ENCODE results near the gene PTPRD. TPM values are rescaled to one million over a fixed set of nuclear protein-coding genes. Genes with fewer than 3 reads are reported as not detected.

PTPRD gene
- polyA plus RNA-seq, 1 experiment, result 0.39 TPM

- DNase-seq (ENCODE audit: low read depth), result no peak
- ChIA-PET POLR2A (no interaction called here), CTCF (interaction anchor here (0.5 kb wide), 1 partner anchor 86 kb away, joined by 3 read pairs; no protein-coding TSS in a partner anchor)
- TF ChIP-seq CTCF (IDR thresholded peaks at IDR 0.05; ENCODE audit: insufficient read depth, low read depth, low read length), result no peak
- no peaks in the 10 kb centered on the region for H3K36me3 ChIP-seq (ENCODE audit: control insufficient read depth, insufficient read depth, low read length)
- no peak overlapping the region for H3K4me3 ChIP-seq (ENCODE audit: low read depth, low read length)
- H3K27me3 ChIP-seq (ENCODE audit: control insufficient read depth, insufficient read depth, low read length), result no peaks in the 10 kb centered on the region
These were observed 1833.3 kb downstream of the PTPRD start for GRCh38 chr9:8779478-8779877.

GRCh38 chr9:8778356-8778755 is 1834.4 kb downstream of the PTPRD start:
- ChIA-PET CTCF (no interaction called here), POLR2A (no interaction called here)
- Histone ChIP-seq H3K36me3 (ENCODE audit: control insufficient read depth, insufficient read depth, low read length) (no peaks in the 10 kb centered on the region), H3K27me3 (ENCODE audit: control insufficient read depth, insufficient read depth, low read length) (no peaks in the 10 kb centered on the region), H3K4me3 (ENCODE audit: low read depth, low read length) (no peak overlapping the region)
- no peak for TF ChIP-seq CTCF (IDR thresholded peaks at IDR 0.05; ENCODE audit: insufficient read depth, low read depth, low read length)
- DNase-seq (ENCODE audit: low read depth), result no peak

GRCh38 chr9:8772302-8772701 is 1840.5 kb downstream of the PTPRD start:
- DNase-seq (ENCODE audit: low read depth), result no peak
- H3K4me3 ChIP-seq (ENCODE audit: low read depth, low read length), result no peak overlapping the region
- TF ChIP-seq CTCF (IDR thresholded peaks at IDR 0.05; ENCODE audit: insufficient read depth, low read depth, low read length), result no peak
- H3K27me3 ChIP-seq (ENCODE audit: control insufficient read depth, insufficient read depth, low read length), result no peaks in the 10 kb centered on the region
- ChIA-PET POLR2A (no interaction called here), CTCF (interaction anchor here (0.6 kb wide), 1 partner anchor 25 kb away, joined by 3 read pairs; no protein-coding TSS in a partner anchor)
- H3K36me3 ChIP-seq (ENCODE audit: control insufficient read depth, insufficient read depth, low read length), result no peaks in the 10 kb centered on the region

- DNase-seq (ENCODE audit: low read depth), result no peak
- POLR2A ChIA-PET, result no interaction called here
- no peak overlapping the region for H3K4me3 ChIP-seq (ENCODE audit: low read depth, low read length)
- H3K36me3 ChIP-seq (ENCODE audit: control insufficient read depth, insufficient read depth, low read length), result no peaks in the 10 kb centered on the region
- H3K27me3 ChIP-seq (ENCODE audit: control insufficient read depth, insufficient read depth, low read length), result no peaks in the 10 kb centered on the region
- no peak for TF ChIP-seq CTCF (IDR thresholded peaks at IDR 0.05; ENCODE audit: insufficient read depth, low read depth, low read length)
- CTCF ChIA-PET, result no interaction called here
These were observed 1843.6 kb downstream of the PTPRD start for GRCh38 chr9:8769153-8769552.

GRCh38 chr9:8766096-8766495 is 1846.7 kb downstream of the PTPRD start:
- no peak for TF ChIP-seq CTCF (IDR thresholded peaks at IDR 0.05; ENCODE audit: insufficient read depth, low read depth, low read length)
- Histone ChIP-seq H3K36me3 (ENCODE audit: control insufficient read depth, insufficient read depth, low read length) (no peaks in the 10 kb centered on the region), H3K27me3 (ENCODE audit: control insufficient read depth, insufficient read depth, low read length) (no peaks in the 10 kb centered on the region), H3K4me3 (ENCODE audit: low read depth, low read length) (no peak overlapping the region)
- CTCF ChIA-PET, result no interaction called here
- DNase-seq (ENCODE audit: low read depth), result no peak
- POLR2A ChIA-PET, result no interaction called here
